HT1080 (cell line): ENCODE data around the gene TUT1. TPM values are rescaled to one million over a fixed set of nuclear protein-coding genes. Genes with fewer than 3 reads are reported as not detected.
A peak's percentile ranks its signal among the peaks of the same experiment; 100 is the strongest.
"Not testable (repeated sequence)": the region's sequence is repeated elsewhere in the genome, so short reads cannot be mapped to it uniquely, and the experiment has no call there.

Experiments
- DNase-seq: peaks from one replicate; pipeline ENCODE4 v3.0.0-alpha.2; 2015; ENCODE audit warnings: low read depth
- total RNA-seq: library from RNA; depleted of rRNA; stranded (reverse); fragments of >200 nt; shearing (Covaris generic); gene quantifications from 2 replicates; pipeline ENCODE4 v1.2.3, GENCODE V29; 2014

The TUT1 gene
- total RNA-seq, 1 experiment from 2014 or later: 21.0 TPM

GRCh38 chr11:62605902-62606301 lies 14.6 kb upstream of the TUT1 start:
- DNase-seq: no peak

GRCh38 chr11:62605467-62605866 lies 14.1 kb upstream of the TUT1 start:
- no peak for DNase-seq

- DNase-seq: no peak
Measured at GRCh38 chr11:62604460-62605120, 13.3 kb upstream of the TUT1 start.

GRCh38 chr11:62603776-62604299 lies 12.5 kb upstream of the TUT1 start:
- no peak for DNase-seq

GRCh38 chr11:62603072-62603408 lies 11.7 kb upstream of the TUT1 start:
- no peak for DNase-seq

GRCh38 chr11:62602141-62603071 lies 11.1 kb upstream of the TUT1 start:
- DNase-seq: no peak

- peak; percentile 97 for DNase-seq
Measured at GRCh38 chr11:62601372-62602140, 10.2 kb upstream of the TUT1 start, which contains the start of gene MTA2. MTA2 (minus strand) TSS chr11:62601865; CDS start chr11:62601450, 415 bp downstream.

- no peak for DNase-seq
Measured at GRCh38 chr11:62601122-62601371, 9.7 kb upstream of the TUT1 start.

- DNase-seq: no peak
Measured at GRCh38 chr11:62600367-62601121, 9.2 kb upstream of the TUT1 start.

GRCh38 chr11:62599901-62600300 lies 8.6 kb upstream of the TUT1 start:
- DNase-seq: no peak

GRCh38 chr11:62599069-62599696 lies 7.9 kb upstream of the TUT1 start:
- peak; percentile 98 for DNase-seq

GRCh38 chr11:62595124-62595523 lies 3.8 kb upstream of the TUT1 start:
- DNase-seq: no peak

- peak; percentile 65 for DNase-seq
Measured at GRCh38 chr11:62593434-62594044, 2.2 kb upstream of the TUT1 start.

GRCh38 chr11:62592989-62593421 lies 1.7 kb upstream of the TUT1 start:
- DNase-seq: no peak

- DNase-seq: no peak
Measured at GRCh38 chr11:62592146-62592815, 958 bp upstream of the TUT1 start.

GRCh38 chr11:62588966-62589637 lies 2.2 kb downstream of the TUT1 start:
- peak; percentile 45 for DNase-seq

GRCh38 chr11:62585356-62585755 lies 6.0 kb downstream of the TUT1 start:
- DNase-seq: not testable (repeated sequence)

GRCh38 chr11:62581735-62582134 lies 9.6 kb downstream of the TUT1 start:
- DNase-seq: not testable (repeated sequence)
